K562 (cell line): ENCODE results near the gene TMEM138. TPM values are rescaled to one million over a fixed set of nuclear protein-coding genes. Genes with fewer than 3 reads are reported as not detected.

ENCODE experiments used
- CBX2 ChIP-seq: fragments of 200-600 bp; sonication (generic); IDR thresholded peaks from one replicate; pipeline ENCODE4 v1.6.1; 2012; ENCODE audit warnings: mild to moderate bottlenecking, low read length, inconsistent platforms; ENCODE audit not compliant: insufficient read depth, poor library complexity, severe bottlenecking
- CEBPG ChIP-seq, 3 experiments: fragments of 200-800 bp in 1 of 3; sonication (Bioruptor generic) in 1 of 3; sonication (generic) in 1 of 3; formaldehyde crosslinking in 1 of 3; IDR thresholded peaks in 2 of 3; conservative IDR thresholded peaks in 1 of 3; 2 replicates each; pipeline versions ENCODE4 v1.6.1 to v1.8.0; 2016 to 2022; ENCODE audit warnings: missing compliant biosample characterization in 2 of 3, missing genetic modification characterization in 2 of 3, mild to moderate bottlenecking in 1 of 3, missing genetic modification reagents in 1 of 3
- EGR1 ChIP-seq: fragments of 450-650 bp; conservative IDR thresholded peaks from 2 replicates; pipeline ENCODE4 v1.6.1; 2017; ENCODE audit warnings: mild to moderate bottlenecking
- PATZ1 ChIP-seq: fragments of 250-450 bp; sonication (Bioruptor Pico); IDR thresholded peaks from 2 replicates; pipeline ENCODE4 v1.5.0; 2020; ENCODE audit warnings: mild to moderate bottlenecking, borderline replicate concordance
- PHF21A ChIP-seq: fragments of 450-650 bp; IDR thresholded peaks from 2 replicates; pipeline ENCODE4 v1.6.1; 2017; ENCODE audit warnings: low read depth, borderline replicate concordance
- ZBTB7A ChIP-seq: IDR thresholded peaks from 2 replicates; pipeline ENCODE4 v1.6.1; 2011; ENCODE audit warnings: low read depth, mild to moderate bottlenecking, low read length, moderate library complexity, borderline replicate concordance; ENCODE audit not compliant: control insufficient read depth
- ZNF133 ChIP-seq: fragments of 250-450 bp; sonication (Bioruptor Pico); IDR thresholded peaks from 2 replicates; pipeline ENCODE4 v1.4.0; 2020; ENCODE audit warnings: mild to moderate bottlenecking
- ZNF436 ChIP-seq: fragments of 250-450, 450-650 bp; sonication (Bioruptor Pico); formaldehyde crosslinking; IDR thresholded peaks from 2 replicates; pipeline ENCODE4 v1.7.0; 2020; ENCODE audit warnings: mild to moderate bottlenecking
- ZNF583 ChIP-seq: fragments of 250-450 bp; sonication (Bioruptor Pico); IDR thresholded peaks from 2 replicates; pipeline ENCODE4 v1.4.0; 2020
- polyA plus RNA-seq, 8 experiments: library from polyadenylated mRNA; depleted of rRNA in 4 of 8; stranded (reverse) in 5 of 8; unstranded in 3 of 8; fragments of >200 nt; fragmentation: Nextera tagmentation in 2 of 8; fragmentation: Illumina TruSeq in 1 of 8; extraction: Ambion mirVana in 2 of 8; extraction: Trizol in 1 of 8; gene quantifications; 2 replicates each; pipeline versions ENCODE4 v1.2.1 to v1.2.3, GENCODE V29; 2011 to 2014; ENCODE audit warnings: inconsistent platforms in 1 of 8, missing spikeins in 1 of 8
- total RNA-seq, 7 experiments: library from RNA; depleted of rRNA in 6 of 7; stranded (reverse); fragments of >200 nt in 6 of 7; fragmentation: Illumina TruSeq in 2 of 7; extraction: Trizol in 2 of 7; gene quantifications; 2 replicates each; pipeline versions ENCODE4 v1.2.1 to v1.2.3, GENCODE V29; 2011 to 2021; ENCODE audit warnings: low replicate concordance in 1 of 7
- TF ChIP-seq, protein P1 (sequence below): fragments of 250-450 bp; sonication (Bioruptor Pico); IDR thresholded peaks from 2 replicates; pipeline ENCODE4 v1.4.0; 2020
- TF ChIP-seq, protein P2 (sequence below): fragments of 450-650 bp; IDR thresholded peaks from 2 replicates; pipeline ENCODE4 v1.6.1; 2016; ENCODE audit warnings: mild to moderate bottlenecking, moderate library complexity

TMEM138 gene
- total and polyA plus RNA-seq, 9 of the 15 experiments (the other 6 are each of a cell fraction or from before 2014, with no cell fraction given): 23.2 to 168 (median 63.1) TPM

DNA sequence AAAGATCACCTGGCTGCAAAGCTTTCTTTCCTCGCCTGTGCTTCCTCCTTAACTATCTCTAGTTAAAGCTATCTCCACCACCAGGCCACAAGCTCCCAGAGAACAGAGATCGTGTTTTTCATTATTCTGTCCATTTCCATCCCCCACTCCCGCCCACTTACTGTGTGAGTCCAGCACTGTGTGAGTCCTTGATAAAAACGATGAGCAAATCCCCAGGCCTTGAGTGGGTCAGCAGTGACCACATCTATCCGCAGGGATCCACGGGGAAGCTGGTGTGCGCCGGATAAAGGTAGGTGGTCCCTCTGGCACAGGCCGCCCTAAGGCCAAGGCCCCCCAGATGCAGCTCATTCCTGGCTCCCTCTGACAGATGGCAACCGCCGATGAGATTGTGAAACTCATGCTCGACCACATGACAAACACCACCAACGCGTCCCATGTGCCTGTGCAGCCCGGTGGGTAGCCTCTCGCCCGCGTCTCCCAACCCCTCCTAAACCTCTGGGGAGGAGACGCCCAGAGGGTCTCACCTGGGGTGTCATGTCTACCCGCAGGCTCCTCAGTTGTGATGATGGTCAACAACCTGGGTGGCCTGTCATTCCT, 19.9 kb upstream of the TMEM138 start (continued):
- TF ChIP-seq, protein P1, sequence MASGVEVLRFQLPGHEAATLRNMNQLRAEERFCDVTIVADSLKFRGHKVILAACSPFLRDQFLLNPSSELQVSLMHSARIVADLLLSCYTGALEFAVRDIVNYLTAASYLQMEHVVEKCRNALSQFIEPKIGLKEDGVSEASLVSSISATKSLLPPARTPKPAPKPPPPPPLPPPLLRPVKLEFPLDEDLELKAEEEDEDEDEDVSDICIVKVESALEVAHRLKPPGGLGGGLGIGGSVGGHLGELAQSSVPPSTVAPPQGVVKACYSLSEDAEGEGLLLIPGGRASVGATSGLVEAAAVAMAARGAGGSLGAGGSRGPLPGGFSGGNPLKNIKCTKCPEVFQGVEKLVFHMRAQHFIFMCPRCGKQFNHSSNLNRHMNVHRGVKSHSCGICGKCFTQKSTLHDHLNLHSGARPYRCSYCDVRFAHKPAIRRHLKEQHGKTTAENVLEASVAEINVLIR (CRISPR knock-in tag): no peak
- no peak for TF ChIP-seq ZNF436 (CRISPR knock-in tag)
- peak; percentile 99 for TF ChIP-seq EGR1
- 0 out of 2 replicates have a peak, but pooled peaks have one; percentile 62 for TF ChIP-seq ZNF583 (CRISPR knock-in tag)
- TF ChIP-seq, protein P2, sequence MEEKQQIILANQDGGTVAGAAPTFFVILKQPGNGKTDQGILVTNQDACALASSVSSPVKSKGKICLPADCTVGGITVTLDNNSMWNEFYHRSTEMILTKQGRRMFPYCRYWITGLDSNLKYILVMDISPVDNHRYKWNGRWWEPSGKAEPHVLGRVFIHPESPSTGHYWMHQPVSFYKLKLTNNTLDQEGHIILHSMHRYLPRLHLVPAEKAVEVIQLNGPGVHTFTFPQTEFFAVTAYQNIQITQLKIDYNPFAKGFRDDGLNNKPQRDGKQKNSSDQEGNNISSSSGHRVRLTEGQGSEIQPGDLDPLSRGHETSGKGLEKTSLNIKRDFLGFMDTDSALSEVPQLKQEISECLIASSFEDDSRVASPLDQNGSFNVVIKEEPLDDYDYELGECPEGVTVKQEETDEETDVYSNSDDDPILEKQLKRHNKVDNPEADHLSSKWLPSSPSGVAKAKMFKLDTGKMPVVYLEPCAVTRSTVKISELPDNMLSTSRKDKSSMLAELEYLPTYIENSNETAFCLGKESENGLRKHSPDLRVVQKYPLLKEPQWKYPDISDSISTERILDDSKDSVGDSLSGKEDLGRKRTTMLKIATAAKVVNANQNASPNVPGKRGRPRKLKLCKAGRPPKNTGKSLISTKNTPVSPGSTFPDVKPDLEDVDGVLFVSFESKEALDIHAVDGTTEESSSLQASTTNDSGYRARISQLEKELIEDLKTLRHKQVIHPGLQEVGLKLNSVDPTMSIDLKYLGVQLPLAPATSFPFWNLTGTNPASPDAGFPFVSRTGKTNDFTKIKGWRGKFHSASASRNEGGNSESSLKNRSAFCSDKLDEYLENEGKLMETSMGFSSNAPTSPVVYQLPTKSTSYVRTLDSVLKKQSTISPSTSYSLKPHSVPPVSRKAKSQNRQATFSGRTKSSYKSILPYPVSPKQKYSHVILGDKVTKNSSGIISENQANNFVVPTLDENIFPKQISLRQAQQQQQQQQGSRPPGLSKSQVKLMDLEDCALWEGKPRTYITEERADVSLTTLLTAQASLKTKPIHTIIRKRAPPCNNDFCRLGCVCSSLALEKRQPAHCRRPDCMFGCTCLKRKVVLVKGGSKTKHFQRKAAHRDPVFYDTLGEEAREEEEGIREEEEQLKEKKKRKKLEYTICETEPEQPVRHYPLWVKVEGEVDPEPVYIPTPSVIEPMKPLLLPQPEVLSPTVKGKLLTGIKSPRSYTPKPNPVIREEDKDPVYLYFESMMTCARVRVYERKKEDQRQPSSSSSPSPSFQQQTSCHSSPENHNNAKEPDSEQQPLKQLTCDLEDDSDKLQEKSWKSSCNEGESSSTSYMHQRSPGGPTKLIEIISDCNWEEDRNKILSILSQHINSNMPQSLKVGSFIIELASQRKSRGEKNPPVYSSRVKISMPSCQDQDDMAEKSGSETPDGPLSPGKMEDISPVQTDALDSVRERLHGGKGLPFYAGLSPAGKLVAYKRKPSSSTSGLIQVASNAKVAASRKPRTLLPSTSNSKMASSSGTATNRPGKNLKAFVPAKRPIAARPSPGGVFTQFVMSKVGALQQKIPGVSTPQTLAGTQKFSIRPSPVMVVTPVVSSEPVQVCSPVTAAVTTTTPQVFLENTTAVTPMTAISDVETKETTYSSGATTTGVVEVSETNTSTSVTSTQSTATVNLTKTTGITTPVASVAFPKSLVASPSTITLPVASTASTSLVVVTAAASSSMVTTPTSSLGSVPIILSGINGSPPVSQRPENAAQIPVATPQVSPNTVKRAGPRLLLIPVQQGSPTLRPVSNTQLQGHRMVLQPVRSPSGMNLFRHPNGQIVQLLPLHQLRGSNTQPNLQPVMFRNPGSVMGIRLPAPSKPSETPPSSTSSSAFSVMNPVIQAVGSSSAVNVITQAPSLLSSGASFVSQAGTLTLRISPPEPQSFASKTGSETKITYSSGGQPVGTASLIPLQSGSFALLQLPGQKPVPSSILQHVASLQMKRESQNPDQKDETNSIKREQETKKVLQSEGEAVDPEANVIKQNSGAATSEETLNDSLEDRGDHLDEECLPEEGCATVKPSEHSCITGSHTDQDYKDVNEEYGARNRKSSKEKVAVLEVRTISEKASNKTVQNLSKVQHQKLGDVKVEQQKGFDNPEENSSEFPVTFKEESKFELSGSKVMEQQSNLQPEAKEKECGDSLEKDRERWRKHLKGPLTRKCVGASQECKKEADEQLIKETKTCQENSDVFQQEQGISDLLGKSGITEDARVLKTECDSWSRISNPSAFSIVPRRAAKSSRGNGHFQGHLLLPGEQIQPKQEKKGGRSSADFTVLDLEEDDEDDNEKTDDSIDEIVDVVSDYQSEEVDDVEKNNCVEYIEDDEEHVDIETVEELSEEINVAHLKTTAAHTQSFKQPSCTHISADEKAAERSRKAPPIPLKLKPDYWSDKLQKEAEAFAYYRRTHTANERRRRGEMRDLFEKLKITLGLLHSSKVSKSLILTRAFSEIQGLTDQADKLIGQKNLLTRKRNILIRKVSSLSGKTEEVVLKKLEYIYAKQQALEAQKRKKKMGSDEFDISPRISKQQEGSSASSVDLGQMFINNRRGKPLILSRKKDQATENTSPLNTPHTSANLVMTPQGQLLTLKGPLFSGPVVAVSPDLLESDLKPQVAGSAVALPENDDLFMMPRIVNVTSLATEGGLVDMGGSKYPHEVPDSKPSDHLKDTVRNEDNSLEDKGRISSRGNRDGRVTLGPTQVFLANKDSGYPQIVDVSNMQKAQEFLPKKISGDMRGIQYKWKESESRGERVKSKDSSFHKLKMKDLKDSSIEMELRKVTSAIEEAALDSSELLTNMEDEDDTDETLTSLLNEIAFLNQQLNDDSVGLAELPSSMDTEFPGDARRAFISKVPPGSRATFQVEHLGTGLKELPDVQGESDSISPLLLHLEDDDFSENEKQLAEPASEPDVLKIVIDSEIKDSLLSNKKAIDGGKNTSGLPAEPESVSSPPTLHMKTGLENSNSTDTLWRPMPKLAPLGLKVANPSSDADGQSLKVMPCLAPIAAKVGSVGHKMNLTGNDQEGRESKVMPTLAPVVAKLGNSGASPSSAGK: peak; percentile 83
- peak; percentile 57; the same call in 1 of the 2 replicates for TF ChIP-seq PHF21A
- peak; percentile 79 for TF ChIP-seq CEBPG (CRISPR knock-in tag; IDR thresholded peaks at IDR 0.05)
- TF ChIP-seq CEBPG (tag; conservative IDR thresholded peaks at IDR 0.05 in 1 of 2, IDR thresholded peaks at IDR 0.05 in 1 of 2): no peak
- peak; percentile 91 for TF ChIP-seq ZBTB7A
- TF ChIP-seq ZNF133: no peak
- no peak for TF ChIP-seq CBX2
- no peak for TF ChIP-seq PATZ1 (CRISPR knock-in tag)
